GM19240 (cell line): ENCODE measurements around the gene OPCML.

Source experiments
- DNase-seq: peaks from one replicate; pipeline ENCODE4 v3.0.0; 2011; ENCODE audit warnings: low spot score; ENCODE audit not compliant: insufficient read length

Gene OPCML

GRCh38 chr11:132586801-132587200 lies 945.5 kb downstream of the OPCML start:
- DNase-seq = no peak

GRCh38 chr11:132579634-132580327 lies 952.5 kb downstream of the OPCML start:
- no peak for DNase-seq

- no peak for DNase-seq
Observed at GRCh38 chr11:132579136-132579535, 953.2 kb downstream of the OPCML start.

GRCh38 chr11:132578580-132578979 lies 953.7 kb downstream of the OPCML start:
- no peak for DNase-seq

- no peak for DNase-seq
Observed at GRCh38 chr11:132576706-132577105, 955.6 kb downstream of the OPCML start.

GRCh38 chr11:132564091-132564885 lies 968.0 kb downstream of the OPCML start:
- DNase-seq = no peak

GRCh38 chr11:132563050-132563449 lies 969.3 kb downstream of the OPCML start:
- no peak for DNase-seq

- no peak for DNase-seq
Observed at GRCh38 chr11:132561937-132562336, 970.4 kb downstream of the OPCML start.

- no peak for DNase-seq
Observed at GRCh38 chr11:132559331-132560036, 972.8 kb downstream of the OPCML start.

GRCh38 chr11:132556316-132556715 lies 976.0 kb downstream of the OPCML start:
- DNase-seq = no peak

- no peak for DNase-seq
Observed at GRCh38 chr11:132555617-132556016, 976.7 kb downstream of the OPCML start.

- no peak for DNase-seq
Observed at GRCh38 chr11:132551016-132551415, 981.3 kb downstream of the OPCML start.

GRCh38 chr11:132549561-132549960 lies 982.7 kb downstream of the OPCML start:
- DNase-seq = no peak

- DNase-seq = no peak
Observed at GRCh38 chr11:132549001-132549400, 983.3 kb downstream of the OPCML start.

GRCh38 chr11:132544007-132544406 lies 988.3 kb downstream of the OPCML start:
- DNase-seq = no peak

- DNase-seq = no peak
Observed at GRCh38 chr11:132541794-132542193, 990.5 kb downstream of the OPCML start.

- DNase-seq = no peak
Observed at GRCh38 chr11:132540581-132540980, 991.7 kb downstream of the OPCML start.

- no peak for DNase-seq
Observed at GRCh38 chr11:132539590-132540368, 992.5 kb downstream of the OPCML start.

GRCh38 chr11:132538642-132539041 lies 993.7 kb downstream of the OPCML start:
- DNase-seq = no peak

GRCh38 chr11:132535830-132536229 lies 996.5 kb downstream of the OPCML start:
- no peak for DNase-seq

GRCh38 chr11:132531921-132532320 lies 1000.4 kb downstream of the OPCML start:
- DNase-seq = no peak
